GM21528 (cell line): ENCODE data around the gene ZAP70.

Source experiments
- ATAC-seq: cut with Tn5 transposase; IDR thresholded peaks from one replicate; pipeline ENCODE4 v1.9.1; 2021; ENCODE audit warnings: mild to moderate bottlenecking, moderate library complexity; ENCODE audit not compliant: unreplicated experiment, low FRiP score

Gene ZAP70

DNA sequence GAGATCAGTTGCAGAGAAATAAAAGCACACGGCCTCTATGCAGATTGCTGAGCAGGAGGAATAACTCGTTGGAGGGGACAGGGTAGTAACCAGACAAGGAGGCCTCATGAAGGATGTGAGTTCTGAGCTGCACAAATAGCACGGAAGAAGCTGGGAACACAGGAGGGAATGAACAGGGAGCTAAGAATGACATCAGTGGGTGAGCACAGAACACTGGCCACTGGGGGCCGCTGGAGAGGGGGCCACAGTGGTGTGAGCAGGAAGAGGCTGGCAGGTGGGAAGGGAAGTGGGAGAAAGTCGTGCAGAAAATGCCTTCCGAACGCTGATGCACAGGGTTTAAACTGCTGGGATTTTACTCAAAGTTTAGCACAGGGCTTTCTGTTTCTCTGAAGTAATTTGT lies 61.0 kb downstream of the ZAP70 start:
- no peak for ATAC-seq

DNA sequence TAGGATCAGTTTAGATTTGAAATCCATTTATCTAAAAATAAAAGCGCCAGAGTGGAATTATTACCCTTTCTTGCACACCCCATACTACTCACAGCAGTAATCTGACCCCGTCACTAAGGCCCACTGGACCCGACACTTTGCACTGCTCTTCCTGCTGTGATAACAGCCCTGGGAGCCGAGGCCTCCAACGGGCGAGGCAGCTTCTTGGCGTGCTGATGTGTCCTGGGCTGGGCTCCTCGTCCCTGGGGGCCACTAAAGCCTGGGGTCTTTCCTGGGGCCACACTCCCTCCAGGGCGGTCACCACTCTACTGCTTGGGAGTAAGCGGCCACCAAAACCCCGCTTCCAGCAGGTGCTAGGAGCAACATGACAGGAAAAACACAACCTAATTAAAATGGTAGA lies 61.7 kb downstream of the ZAP70 start:
- ATAC-seq: no peak

DNA sequence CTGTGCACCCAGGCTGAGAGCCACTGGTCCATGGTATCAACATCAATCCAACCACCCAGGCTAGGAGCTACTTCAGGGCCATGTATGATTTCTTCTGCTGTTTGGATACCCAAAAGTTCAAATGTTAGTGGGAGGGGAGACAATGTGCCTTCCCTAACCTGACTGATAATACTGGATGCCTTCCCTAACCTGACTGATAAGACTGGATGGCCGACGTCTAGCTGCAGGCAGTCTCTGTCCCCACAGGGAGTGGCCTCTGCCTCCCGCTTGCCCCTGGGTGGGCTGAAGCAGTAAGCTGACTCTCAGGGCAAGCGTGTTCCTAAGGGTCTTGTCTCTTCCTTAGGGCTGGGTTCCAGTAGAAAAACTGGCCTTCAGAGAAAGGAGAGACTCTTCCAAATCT lies 65.8 kb downstream of the ZAP70 start:
- ATAC-seq: no peak

DNA sequence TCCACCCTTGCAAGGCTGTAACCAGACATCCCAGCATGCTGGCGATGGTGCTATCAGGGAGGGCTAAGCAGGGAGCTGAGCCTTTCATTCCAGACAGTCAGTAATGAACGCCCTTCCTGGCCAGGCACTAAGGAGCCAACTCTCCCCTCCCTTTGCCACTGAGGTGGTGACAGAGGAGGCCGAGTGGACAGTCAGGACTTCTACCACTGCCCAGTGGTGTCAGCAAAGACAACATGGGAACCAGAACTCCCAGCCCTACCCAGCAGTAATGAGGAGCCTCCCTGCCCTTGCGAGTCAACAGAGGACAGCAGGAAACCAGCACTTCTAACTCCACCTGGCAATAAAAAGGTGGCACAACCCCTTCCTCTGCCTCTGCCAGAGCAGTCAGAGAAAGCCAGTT lies 68.6 kb downstream of the ZAP70 start:
- no peak for ATAC-seq

DNA sequence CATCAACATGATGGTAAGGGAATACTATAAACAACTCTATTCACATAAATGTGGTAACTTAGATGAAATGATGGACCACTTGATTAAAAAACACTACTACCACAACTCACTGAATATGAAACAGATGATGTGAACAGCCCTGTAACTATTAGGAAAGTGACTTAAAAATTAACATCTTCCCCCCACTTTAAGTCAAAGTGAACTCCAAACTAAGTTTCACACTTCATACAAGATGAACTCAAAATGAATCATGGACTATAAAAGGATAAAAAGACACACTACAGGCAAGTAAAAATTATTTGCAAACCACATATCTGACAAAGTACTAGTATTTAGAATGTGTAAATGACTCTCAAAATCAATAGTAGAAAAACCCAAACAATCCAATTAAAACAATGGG lies 71.6 kb downstream of the ZAP70 start:
- ATAC-seq: no peak

DNA sequence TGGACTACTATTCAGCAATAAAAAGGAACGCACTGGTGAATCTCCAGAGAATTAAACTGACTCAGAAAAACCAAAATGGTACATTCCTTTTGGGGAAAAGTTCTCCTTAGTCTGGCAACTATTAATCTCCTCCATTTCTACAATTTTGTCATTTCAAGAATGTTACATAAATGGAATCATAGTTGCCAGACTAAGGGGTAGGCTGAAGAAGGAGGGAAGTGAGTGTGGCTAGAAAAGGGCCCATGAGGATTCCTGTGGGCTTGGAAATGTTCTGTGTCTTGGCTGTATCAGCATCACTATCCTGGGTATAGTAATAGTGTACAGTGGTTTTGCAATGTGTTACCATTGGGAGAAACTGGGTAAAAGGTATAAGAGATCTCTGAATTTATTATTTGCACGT lies 72.4 kb downstream of the ZAP70 start:
- ATAC-seq: no peak

DNA sequence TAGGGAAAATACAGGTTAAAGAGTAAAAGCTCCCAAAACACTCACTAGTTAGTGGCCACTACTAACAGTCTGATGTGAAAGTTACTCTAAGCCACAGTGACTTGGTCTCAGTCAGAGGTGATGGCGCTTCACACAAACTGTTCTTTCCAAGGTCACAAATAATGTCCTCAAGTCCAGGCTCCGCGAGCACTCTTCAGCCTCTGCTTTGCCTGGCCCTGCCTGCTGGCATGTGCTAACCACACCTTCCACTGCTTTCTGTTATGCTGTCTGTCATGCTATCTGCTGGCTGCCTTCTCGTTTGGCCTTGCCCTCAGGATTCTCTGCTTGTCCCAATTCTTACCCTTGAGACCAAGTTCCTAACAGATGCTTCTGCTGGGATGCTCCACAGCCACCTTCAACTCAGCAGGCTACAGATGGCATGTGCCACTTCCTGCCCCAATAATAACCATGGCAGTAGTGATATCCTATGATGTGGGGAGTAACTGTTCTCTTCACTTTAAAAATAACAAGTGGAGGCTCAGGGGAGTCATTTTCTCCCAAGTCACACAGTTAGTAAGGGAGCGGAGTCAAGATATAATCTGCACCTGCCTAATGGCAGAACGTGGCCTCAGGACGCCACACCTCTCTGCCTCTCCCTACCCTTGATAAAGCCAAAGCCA lies 75.7 kb downstream of the ZAP70 start:
- no peak for ATAC-seq
